Measurements from ENCODE around the gene PRR5. TPM values are rescaled to one million over a fixed set of nuclear protein-coding genes. Genes with fewer than 3 reads are reported as not detected.

The PRR5 gene
- total RNA-seq, 4 donors from 2014 or later, result 4.2 to 9.8 (median 7.1) TPM

- peaks cover 0 to 37% (median 15%) of the 10 kb centered on the region in 3 donors for H3K4me1 ChIP-seq
These were observed 635 bp downstream of the PRR5 start for GRCh38 chr22:44702479-44703198.

GRCh38 chr22:44703255-44703870, 1.4 kb downstream of the PRR5 start:
- Histone ChIP-seq H3K4me3 (peak overlapping the region in 1 of 2 donors; percentile 57), H3K36me3 (no peaks in the 10 kb centered on the region), H3K27me3 (peaks cover 91% of the 10 kb centered on the region), H3K27ac (no peak overlapping the region), H3K4me1 (peaks cover 0 to 30% (median 15%) of the 10 kb centered on the region in 3 donors), H3K9me3 (no peaks in the 10 kb centered on the region)
- 28 to 34% methylated on average over 7 to 11 of the region's 23 CpGs for WGBS, 2 donors (ENCODE audit: low coverage in 1 of 2)
- TF ChIP-seq POLR2AphosphoS5 (IDR thresholded peaks at IDR 0.05), result no peak
- TF ChIP-seq CTCF (IDR thresholded peaks at IDR 0.05), result no peak
- no peak for TF ChIP-seq POLR2A (IDR thresholded peaks at IDR 0.05)
- TF ChIP-seq EP300 (IDR thresholded peaks at IDR 0.05), result no peak
- ATAC-seq, result no peak

More at GRCh38 chr22:44702479-44703198, 635 bp downstream of the PRR5 start:
- no peaks in the 10 kb centered on the region for H3K36me3 ChIP-seq
- peak overlapping the region in 1 of 4 donors; percentile 36 for H3K27ac ChIP-seq
- H3K27me3 ChIP-seq, result peaks cover 96% of the 10 kb centered on the region
- no peak for ATAC-seq
- TF ChIP-seq CTCF (IDR thresholded peaks at IDR 0.05) (no peak), POLR2AphosphoS5 (IDR thresholded peaks at IDR 0.05) (no peak), POLR2A (IDR thresholded peaks at IDR 0.05) (no peak), EP300 (IDR thresholded peaks at IDR 0.05) (no peak)
- H3K4me3 ChIP-seq, result peak overlapping the region; percentile 22 to 57
- H3K9me3 ChIP-seq, result no peaks in the 10 kb centered on the region
- no CpG with 5 or more reads among the region's 60 CpGs for WGBS, 2 donors (ENCODE audit: low coverage in 1 of 2)

- Histone ChIP-seq H3K4me3 (no peak overlapping the region), H3K9me3 (no peaks in the 10 kb centered on the region), H3K36me3 (no peaks in the 10 kb centered on the region), H3K27me3 (peaks cover 80% of the 10 kb centered on the region), H3K27ac (no peak overlapping the region), H3K4me1 (peaks cover 0 to 25% (median 12%) of the 10 kb centered on the region in 3 donors)
- WGBS, 2 donors (ENCODE audit: low coverage in 1 of 2), result 100% methylated on average over 1 of the region's 16 CpGs; no CpG with 5 or more reads in 1 of the 2 donors
- TF ChIP-seq EP300 (IDR thresholded peaks at IDR 0.05) (no peak), POLR2A (IDR thresholded peaks at IDR 0.05) (no peak), CTCF (IDR thresholded peaks at IDR 0.05) (no peak), POLR2AphosphoS5 (IDR thresholded peaks at IDR 0.05) (no peak)
- no peak for ATAC-seq
These were observed 2.4 kb downstream of the PRR5 start for GRCh38 chr22:44704159-44705021.

GRCh38 chr22:44705022-44705297, 3.0 kb downstream of the PRR5 start:
- Histone ChIP-seq H3K27me3 (peaks cover 77% of the 10 kb centered on the region), H3K9me3 (no peaks in the 10 kb centered on the region), H3K27ac (no peak overlapping the region), H3K36me3 (no peaks in the 10 kb centered on the region), H3K4me3 (no peak overlapping the region), H3K4me1 (peaks cover 0 to 25% (median 12%) of the 10 kb centered on the region in 3 donors)
- ATAC-seq, result no peak
- WGBS, 2 donors (ENCODE audit: low coverage in 1 of 2), result 87 to 89% methylated on average over 1 to 3 of the region's 4 CpGs
- TF ChIP-seq CTCF (IDR thresholded peaks at IDR 0.05) (no peak), EP300 (IDR thresholded peaks at IDR 0.05) (no peak)

Data from gastroesophageal sphincter (tissue), 4 donors.